Epithelial cell of proximal tubule (primary cell): ENCODE data around the gene SNURF. TPM values are rescaled to one million over a fixed set of nuclear protein-coding genes. Genes with fewer than 3 reads are reported as not detected.

Source experiments
- DNase-seq: peaks from one replicate; pipeline ENCODE4 v3.0.0-alpha.2; 2011; ENCODE audit warnings: low read depth
- H3K4me3 ChIP-seq: 2 replicates; pipeline ENCODE4 v1.5.1; 2011; ENCODE audit warnings: low read depth, mild to moderate bottlenecking, low read length
- CTCF ChIP-seq: conservative IDR thresholded peaks from 2 replicates; pipeline ENCODE4 v1.5.1; 2012; ENCODE audit warnings: low read depth, mild to moderate bottlenecking, low read length
- total RNA-seq: library from RNA; depleted of rRNA; stranded (reverse); fragments of >200 nt; gene quantifications from 2 replicates; pipeline ENCODE4 v1.2.3, GENCODE V29; 2015

The SNURF gene
- total RNA-seq, 1 donor from 2014 or later: 0.63 TPM

GRCh38 chr15:24956111-24956838 is 1.5 kb downstream of the SNURF start:
- no peak for TF ChIP-seq CTCF
- peak overlapping the region; percentile 91 for H3K4me3 ChIP-seq
- DNase-seq: peak; percentile 7

GRCh38 chr15:24957691-24958090 is 2.9 kb downstream of the SNURF start:
- no peak for TF ChIP-seq CTCF
- no peak for DNase-seq
- H3K4me3 ChIP-seq: no peak overlapping the region

- no peak for DNase-seq
- TF ChIP-seq CTCF: no peak
- no peak overlapping the region for H3K4me3 ChIP-seq
Observed at GRCh38 chr15:24961967-24962366, 7.2 kb downstream of the SNURF start.

- TF ChIP-seq CTCF: no peak
- no peak for DNase-seq
- H3K4me3 ChIP-seq: no peak overlapping the region
Observed at GRCh38 chr15:24962880-24963279, 8.1 kb downstream of the SNURF start.

- TF ChIP-seq CTCF: no peak
- H3K4me3 ChIP-seq: no peak overlapping the region
- DNase-seq: no peak
Observed at GRCh38 chr15:24966364-24967103, 11.7 kb downstream of the SNURF start.

- TF ChIP-seq CTCF: no peak
- H3K4me3 ChIP-seq: no peak overlapping the region
Observed at GRCh38 chr15:24971052-24971451, 16.3 kb downstream of the SNURF start.

More at GRCh38 chr15:24971052-24971451, 16.3 kb downstream of the SNURF start:
- no peak for DNase-seq
